Subcutaneous abdominal adipose tissue (tissue), 5 donors: ENCODE data around the gene KPNA2.
A peak's percentile ranks its signal among the peaks of the same experiment; 100 is the strongest.
"Not testable (repeated sequence)": the region's sequence is repeated elsewhere in the genome, so short reads cannot be mapped to it uniquely, and the experiment has no call there.

Source experiments
- H3K27ac ChIP-seq: one replicate; pipeline ENCODE4 v1.7.0; 2013; ENCODE audit warnings: low read depth, mild to moderate bottlenecking, inconsistent platforms, low read length, moderate library complexity
- H3K27me3 ChIP-seq, 5 donors: one replicate each; pipeline ENCODE4 v1.7.0; 2013; ENCODE audit warnings: low read length in 5 of 5, inconsistent platforms in 1 of 5; ENCODE audit not compliant: control insufficient read depth in 5 of 5, insufficient read depth in 4 of 5
- H3K36me3 ChIP-seq, 5 donors: one replicate each; pipeline ENCODE4 v1.7.0; 2013; ENCODE audit warnings: low read length in 5 of 5; ENCODE audit not compliant: control insufficient read depth in 5 of 5, insufficient read depth in 5 of 5
- H3K4me1 ChIP-seq, 5 donors: one replicate each; pipeline ENCODE4 v1.7.0; 2013; ENCODE audit warnings: low read length in 5 of 5, mild to moderate bottlenecking in 3 of 5, moderate library complexity in 1 of 5; ENCODE audit not compliant: control insufficient read depth in 5 of 5, insufficient read depth in 5 of 5
- H3K4me3 ChIP-seq, 5 donors: one replicate each; pipeline ENCODE4 v1.7.0; 2013; ENCODE audit warnings: low read length in 5 of 5, low read depth in 1 of 5
- H3K9ac ChIP-seq, 5 donors: one replicate each; pipeline ENCODE4 v1.7.0; 2013; ENCODE audit warnings: low read length in 5 of 5, mild to moderate bottlenecking in 4 of 5, moderate library complexity in 3 of 5
- H3K9me3 ChIP-seq, 5 donors: one replicate each; pipeline ENCODE4 v1.7.0; 2013; ENCODE audit warnings: low read length in 5 of 5; ENCODE audit not compliant: control insufficient read depth in 5 of 5
- donor health status: healthy.
- donor health status: healthy.
- donor health status: healthy.
- donor health status: healthy.
- donor health status: healthy.

Gene KPNA2

GRCh38 chr17:68019675-68020408 is 15.7 kb upstream of the KPNA2 start:
- Histone ChIP-seq H3K36me3 (no peaks in the 10 kb centered on the region), H3K4me1 (peaks cover 2 to 13% (median 7%) of the 10 kb centered on the region in 5 donors), H3K9ac (peak overlapping the region; percentile 73 to 92 (median 81)), H3K27me3 (no peaks in the 10 kb centered on the region), H3K9me3 (no peaks in the 10 kb centered on the region), H3K4me3 (peak overlapping the region; percentile 63 to 85 (median 78)), H3K27ac (peak overlapping the region; percentile 84)

DNA sequence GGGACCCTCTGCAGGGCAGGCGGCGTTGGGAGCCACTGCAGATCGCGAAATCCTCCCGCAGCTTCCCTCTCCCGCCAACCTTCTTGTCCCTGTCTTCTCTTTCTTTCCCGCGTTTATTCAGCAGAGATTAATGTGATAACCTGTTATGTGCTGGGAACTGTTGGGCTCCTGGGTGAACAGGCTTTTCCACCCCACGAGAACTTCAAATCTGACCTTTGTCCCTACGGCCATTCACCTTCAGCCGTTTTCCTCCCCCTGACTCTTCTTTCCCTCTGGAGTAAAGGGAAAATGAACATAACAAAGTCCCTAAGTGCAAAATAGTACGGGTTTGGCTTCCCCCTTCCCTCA is 15.2 kb upstream of the KPNA2 start:
- H3K9ac ChIP-seq = peak overlapping the region; percentile 73 to 92 (median 81)
- no peaks in the 10 kb centered on the region for H3K9me3 ChIP-seq
- no peaks in the 10 kb centered on the region for H3K36me3 ChIP-seq
- H3K27ac ChIP-seq = peak overlapping the region; percentile 84
- H3K27me3 ChIP-seq = no peaks in the 10 kb centered on the region
- peak overlapping the region; percentile 63 to 85 (median 78) for H3K4me3 ChIP-seq
- H3K4me1 ChIP-seq = peaks cover 2 to 13% (median 7%) of the 10 kb centered on the region in 5 donors

DNA sequence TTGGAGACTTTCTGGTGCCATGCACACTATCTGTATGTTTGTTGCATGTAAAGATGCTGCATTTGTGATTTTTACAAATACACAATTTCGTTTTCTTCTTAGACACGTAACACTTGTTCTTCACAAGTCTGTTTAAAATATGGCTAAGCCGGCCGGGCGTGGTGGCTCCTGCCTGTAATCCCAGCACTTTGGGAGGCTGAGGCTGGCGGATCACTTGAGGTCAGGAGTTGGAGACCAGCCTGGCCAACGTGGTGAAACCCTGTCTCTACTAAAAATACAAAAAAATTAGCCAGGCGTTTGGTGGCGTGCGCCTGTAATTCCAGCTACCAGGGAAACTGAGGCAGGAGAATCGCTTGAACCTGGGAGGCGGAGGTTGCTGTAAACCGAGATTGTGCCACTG is 14.7 kb upstream of the KPNA2 start:
- not testable (repeated sequence) for H3K27me3 ChIP-seq, H3K9me3 ChIP-seq, H3K36me3 ChIP-seq
- H3K4me1 ChIP-seq = peaks cover 2 to 13% (median 7%) of the 10 kb centered on the region in 5 donors
- H3K27ac ChIP-seq = peak overlapping the region; percentile 84
- H3K4me3 ChIP-seq = peak overlapping the region; percentile 63 to 85 (median 78)
- H3K9ac ChIP-seq = peak overlapping the region; percentile 73 to 92 (median 81)

DNA sequence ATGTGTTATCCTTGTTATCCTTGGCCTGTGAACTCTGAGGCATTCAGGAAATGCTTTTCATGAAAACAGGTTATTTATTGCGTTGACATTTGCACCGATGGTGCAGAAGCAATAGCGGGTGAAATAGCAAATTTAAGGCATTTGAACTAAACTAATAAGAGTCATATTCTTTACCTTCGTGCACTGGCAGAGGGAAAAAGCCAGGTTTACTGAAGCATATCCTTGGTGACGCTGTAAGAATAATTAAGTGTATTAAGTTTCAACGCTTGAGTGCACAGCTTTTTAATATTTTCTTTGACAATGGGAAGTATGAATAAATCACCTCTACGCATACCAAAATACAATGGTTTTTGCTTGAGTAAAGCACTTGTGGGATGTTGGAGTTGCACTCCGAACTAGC is 13.6 kb upstream of the KPNA2 start:
- H3K4me1 ChIP-seq = peaks cover 2 to 13% (median 7%) of the 10 kb centered on the region in 5 donors
- no peaks in the 10 kb centered on the region for H3K36me3 ChIP-seq
- H3K27ac ChIP-seq = no peak overlapping the region
- H3K27me3 ChIP-seq = no peaks in the 10 kb centered on the region
- H3K9ac ChIP-seq = no peak overlapping the region
- no peak overlapping the region for H3K4me3 ChIP-seq
- H3K9me3 ChIP-seq = no peaks in the 10 kb centered on the region

- H3K27me3 ChIP-seq, H3K9me3 ChIP-seq, H3K4me3 ChIP-seq, H3K9ac ChIP-seq, H3K36me3 ChIP-seq, H3K27ac ChIP-seq: not testable (repeated sequence)
- H3K4me1 ChIP-seq = peaks cover 2 to 13% (median 7%) of the 10 kb centered on the region in 5 donors
Measured at GRCh38 chr17:68022547-68022946, 13.0 kb upstream of the KPNA2 start.

DNA sequence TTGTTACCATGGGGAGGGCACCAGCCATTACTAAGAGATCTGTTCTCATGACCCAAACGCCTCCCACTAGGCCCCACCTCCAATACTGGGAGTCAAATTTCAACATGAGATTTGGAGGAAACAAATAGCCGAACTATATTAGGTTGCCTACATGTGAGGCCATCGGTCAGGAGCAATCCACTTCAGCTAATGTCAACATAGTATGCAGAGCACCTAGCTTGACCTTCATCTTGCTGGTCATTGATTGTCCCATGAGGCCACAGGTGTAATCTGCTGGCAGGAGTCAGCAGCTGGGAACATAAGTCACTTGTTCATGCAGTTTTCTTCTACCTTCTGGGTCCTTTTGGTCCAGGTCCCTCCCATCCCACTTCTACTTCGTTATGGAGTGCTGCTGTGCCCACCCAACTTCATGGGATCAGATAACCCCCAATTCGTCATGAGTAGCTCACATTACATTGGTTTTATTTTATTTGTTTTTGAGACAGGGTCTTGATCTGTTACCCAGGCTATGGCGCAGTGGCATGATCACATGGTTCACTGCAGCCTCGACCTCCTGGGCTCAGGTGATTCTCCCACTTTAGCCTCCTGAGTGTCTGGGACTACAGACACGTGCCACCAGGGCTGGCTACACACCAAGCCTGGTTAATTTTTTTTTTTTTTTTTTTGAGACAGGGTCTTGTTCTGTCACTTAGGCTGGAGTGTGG is 5.9 kb upstream of the KPNA2 start:
- no peaks in the 10 kb centered on the region for H3K36me3 ChIP-seq
- H3K9ac ChIP-seq = no peak overlapping the region
- no peak overlapping the region for H3K4me3 ChIP-seq
- H3K27ac ChIP-seq = no peak overlapping the region
- no peaks in the 10 kb centered on the region for H3K27me3 ChIP-seq
- peaks cover 0 to 6% (median 2%) of the 10 kb centered on the region in 5 donors for H3K4me1 ChIP-seq
- no peaks in the 10 kb centered on the region for H3K9me3 ChIP-seq

DNA sequence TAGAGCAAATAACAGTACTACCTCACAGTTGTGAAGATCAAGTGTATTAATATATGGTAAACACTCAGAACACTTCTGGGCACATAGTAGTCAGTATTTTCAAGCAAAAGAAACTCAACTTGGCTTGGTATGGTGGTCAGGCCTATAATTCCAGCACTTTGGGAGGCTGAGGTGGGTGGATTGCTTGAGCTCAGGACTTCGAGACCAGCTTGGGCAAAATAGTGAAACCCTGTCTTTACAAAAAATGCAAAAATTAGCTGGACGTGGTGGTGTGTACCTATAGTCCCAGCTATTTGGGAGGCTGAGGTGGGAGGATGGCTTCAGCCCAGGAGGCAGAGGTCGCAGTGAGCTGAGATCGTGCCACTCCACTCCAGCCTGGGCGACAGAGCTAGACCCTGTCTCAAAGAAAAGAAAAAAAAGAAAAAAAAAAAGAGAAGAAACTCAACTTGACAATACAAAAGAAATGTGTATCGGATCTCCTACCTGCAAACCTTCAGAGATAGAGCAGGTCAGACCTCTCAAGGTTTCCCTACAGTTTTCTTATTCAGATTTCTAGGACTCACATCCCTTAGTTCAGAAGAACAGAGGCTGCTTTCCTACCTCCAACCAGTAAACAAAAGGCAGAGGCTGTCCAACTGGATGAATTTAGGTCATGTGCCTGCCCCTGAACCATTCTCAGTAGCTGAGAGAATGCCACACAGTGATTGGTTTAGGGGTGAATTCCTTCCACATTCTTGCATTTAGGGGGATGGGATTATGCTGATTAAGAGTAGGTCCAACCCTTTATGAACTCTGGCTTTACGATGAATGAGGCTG is 1.7 kb upstream of the KPNA2 start:
- no peak overlapping the region for H3K27ac ChIP-seq
- H3K4me1 ChIP-seq = peaks cover 0 to 19% (median 18%) of the 10 kb centered on the region in 5 donors
- no peak overlapping the region for H3K9ac ChIP-seq
- peaks cover 1 to 13% (median 7%) of the 10 kb centered on the region in 5 donors for H3K36me3 ChIP-seq
- no peaks in the 10 kb centered on the region for H3K9me3 ChIP-seq
- H3K27me3 ChIP-seq = no peaks in the 10 kb centered on the region
- no peak overlapping the region for H3K4me3 ChIP-seq

DNA sequence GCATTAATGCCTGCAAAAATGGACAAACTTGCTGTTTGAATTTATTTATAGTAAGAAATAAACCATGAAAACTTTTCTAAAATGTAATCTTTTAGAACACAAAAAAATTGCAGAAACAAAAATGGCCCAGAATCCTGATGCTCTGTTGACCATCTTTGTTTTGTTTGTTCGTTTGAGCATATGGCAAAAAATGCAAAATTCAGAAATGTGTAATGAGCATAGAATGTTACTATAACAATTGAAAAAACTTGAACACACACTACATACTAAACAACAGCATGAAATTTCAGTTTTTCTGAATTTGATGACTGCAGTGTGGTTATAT is 1.1 kb upstream of the KPNA2 start:
- Histone ChIP-seq H3K9ac (peak overlapping the region in 1 of 5 donors; percentile 56), H3K4me3 (no peak overlapping the region), H3K27me3 (no peaks in the 10 kb centered on the region), H3K4me1 (peaks cover 0 to 19% (median 18%) of the 10 kb centered on the region in 5 donors), H3K9me3 (no peaks in the 10 kb centered on the region), H3K27ac (no peak overlapping the region), H3K36me3 (peaks cover 4 to 16% (median 8%) of the 10 kb centered on the region in 5 donors)

- peaks cover 4 to 18% (median 8%) of the 10 kb centered on the region in 5 donors for H3K36me3 ChIP-seq
- H3K27me3 ChIP-seq = no peaks in the 10 kb centered on the region
- H3K9me3 ChIP-seq = no peaks in the 10 kb centered on the region
- no peak overlapping the region for H3K27ac ChIP-seq
- H3K4me3 ChIP-seq = peak overlapping the region in 4 of 5 donors; percentile 33 to 54 (median 44)
- H3K4me1 ChIP-seq = peaks cover 0 to 19% (median 18%) of the 10 kb centered on the region in 5 donors
- peak overlapping the region in 1 of 5 donors; percentile 56 for H3K9ac ChIP-seq
Measured at GRCh38 chr17:68035131-68035522, 408 bp upstream of the KPNA2 start.
